GM19452 (cell line): Measurements from ENCODE around the gene CYP4Z1.
"Not testable (repeated sequence)": the region's sequence is repeated elsewhere in the genome, so short reads cannot be mapped to it uniquely, and the experiment has no call there.

Experiments used
- ATAC-seq: cut with Tn5 transposase; IDR thresholded peaks from one replicate; pipeline ENCODE4 v1.9.1; 2021; ENCODE audit not compliant: unreplicated experiment

CYP4Z1 gene, protein sequence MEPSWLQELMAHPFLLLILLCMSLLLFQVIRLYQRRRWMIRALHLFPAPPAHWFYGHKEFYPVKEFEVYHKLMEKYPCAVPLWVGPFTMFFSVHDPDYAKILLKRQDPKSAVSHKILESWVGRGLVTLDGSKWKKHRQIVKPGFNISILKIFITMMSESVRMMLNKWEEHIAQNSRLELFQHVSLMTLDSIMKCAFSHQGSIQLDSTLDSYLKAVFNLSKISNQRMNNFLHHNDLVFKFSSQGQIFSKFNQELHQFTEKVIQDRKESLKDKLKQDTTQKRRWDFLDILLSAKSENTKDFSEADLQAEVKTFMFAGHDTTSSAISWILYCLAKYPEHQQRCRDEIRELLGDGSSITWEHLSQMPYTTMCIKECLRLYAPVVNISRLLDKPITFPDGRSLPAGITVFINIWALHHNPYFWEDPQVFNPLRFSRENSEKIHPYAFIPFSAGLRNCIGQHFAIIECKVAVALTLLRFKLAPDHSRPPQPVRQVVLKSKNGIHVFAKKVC

DNA sequence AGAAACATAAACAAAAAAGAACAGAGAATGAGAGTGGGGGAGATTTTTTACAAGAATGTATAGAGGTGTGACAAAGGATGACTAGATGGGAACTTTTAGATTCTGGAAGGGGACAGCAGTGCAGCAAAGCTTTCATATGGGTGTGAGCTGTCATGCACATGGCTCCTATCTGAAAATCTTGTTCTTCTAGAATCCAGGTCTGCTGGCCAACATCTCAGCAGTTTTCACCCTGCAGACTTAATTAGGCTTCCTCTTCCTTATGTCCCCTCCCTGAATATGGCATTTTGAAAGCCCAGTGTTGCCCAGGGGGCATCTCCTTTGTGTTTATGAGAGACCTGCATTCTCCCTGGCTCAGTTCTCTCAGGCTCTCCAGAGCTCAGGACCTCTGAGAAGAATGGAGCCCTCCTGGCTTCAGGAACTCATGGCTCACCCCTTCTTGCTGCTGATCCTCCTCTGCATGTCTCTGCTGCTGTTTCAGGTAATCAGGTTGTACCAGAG is at the start of gene CYP4Z1:
Gene CYP4Z1, plus strand, starts transcription at position 135 of the 498 bp plus-strand sequence. Its CDS starts 260 bp downstream, at position 395.
- ATAC-seq, result no peak

GRCh38 chr1:47021070-47021469 is 46.0 kb upstream of the CYP4Z1 start:
- ATAC-seq, result no peak

GRCh38 chr1:47023268-47024140 is 43.5 kb upstream of the CYP4Z1 start, which contains the start of gene CYP4X1:
TSS of gene CYP4X1 (plus strand) at chr1:47023669. CDS start at chr1:47023818, 149 bp downstream.
- no peak for ATAC-seq

DNA sequence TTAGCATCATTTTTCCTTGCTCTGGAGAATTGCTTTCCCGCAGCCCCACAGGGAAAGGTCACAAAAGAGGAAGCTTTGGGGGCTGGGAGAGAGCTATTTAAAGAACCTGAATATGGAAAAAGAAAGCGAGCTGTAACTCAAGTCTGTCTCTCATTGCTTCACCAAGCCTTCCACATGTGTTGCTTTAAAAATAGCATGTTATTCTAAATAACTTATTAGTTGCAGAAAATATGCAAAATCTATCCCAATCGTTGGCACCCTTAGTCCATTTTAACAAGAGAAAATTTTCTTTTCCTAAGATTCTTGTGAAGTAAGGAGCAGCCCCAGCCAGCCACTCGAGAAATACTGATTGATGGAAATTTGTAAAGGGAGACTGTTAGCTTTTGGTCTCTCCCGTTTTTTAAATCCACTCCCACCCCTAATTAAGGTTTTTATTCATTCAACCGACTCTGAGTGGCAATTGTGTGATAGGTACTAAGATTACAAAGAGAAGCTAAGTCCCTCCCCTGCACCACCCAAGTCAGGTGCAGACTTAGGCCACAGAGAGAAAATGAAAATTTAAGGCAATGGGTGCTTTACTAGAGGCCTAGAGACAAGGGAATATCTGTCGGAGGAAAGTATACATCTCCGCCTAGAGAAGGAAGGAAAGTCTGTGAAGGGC is 42.8 kb upstream of the CYP4Z1 start:
- ATAC-seq, result no peak

GRCh38 chr1:47030170-47030805 is 36.7 kb upstream of the CYP4Z1 start:
- no peak for ATAC-seq

DNA sequence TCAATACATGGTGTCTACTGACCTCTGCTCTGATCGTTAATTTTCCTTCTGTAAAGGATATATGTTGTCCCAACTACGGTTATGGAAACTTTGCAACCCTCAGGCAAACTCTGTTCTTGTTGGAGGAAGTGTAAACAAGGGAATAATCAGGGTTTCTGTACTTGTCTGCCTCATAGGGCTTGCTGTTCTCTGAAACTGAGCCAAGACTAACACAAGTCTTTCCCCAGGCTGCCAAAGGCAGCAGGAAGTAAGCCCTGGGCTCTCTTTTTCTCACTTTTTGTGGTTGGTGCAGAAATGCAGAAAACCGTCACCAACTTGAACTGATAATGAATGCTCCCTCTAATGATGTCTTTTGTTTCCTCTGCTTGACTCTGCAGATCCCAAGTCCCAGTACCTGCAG is 36.0 kb upstream of the CYP4Z1 start:
- ATAC-seq, result no peak

- ATAC-seq, result no peak
Observed at GRCh38 chr1:47031585-47031984, 35.4 kb upstream of the CYP4Z1 start.

DNA sequence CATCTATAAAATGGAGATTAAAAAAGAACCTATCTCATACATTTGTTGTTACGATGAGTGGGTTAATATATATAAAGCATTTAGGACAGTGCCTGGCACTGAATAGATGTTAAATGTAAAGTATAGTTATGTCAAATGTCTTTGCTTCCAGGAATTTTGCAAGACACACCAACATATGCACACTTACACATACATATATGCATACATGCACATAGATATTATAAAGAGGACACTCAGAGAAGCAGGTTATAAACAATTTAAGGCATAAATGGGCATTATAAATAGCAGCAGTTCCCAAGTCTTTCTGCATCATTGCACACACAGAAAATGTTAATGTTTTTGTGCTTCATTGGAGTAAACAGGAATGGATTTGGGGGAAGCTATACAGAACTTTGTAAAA is 30.3 kb upstream of the CYP4Z1 start:
- no peak for ATAC-seq

DNA sequence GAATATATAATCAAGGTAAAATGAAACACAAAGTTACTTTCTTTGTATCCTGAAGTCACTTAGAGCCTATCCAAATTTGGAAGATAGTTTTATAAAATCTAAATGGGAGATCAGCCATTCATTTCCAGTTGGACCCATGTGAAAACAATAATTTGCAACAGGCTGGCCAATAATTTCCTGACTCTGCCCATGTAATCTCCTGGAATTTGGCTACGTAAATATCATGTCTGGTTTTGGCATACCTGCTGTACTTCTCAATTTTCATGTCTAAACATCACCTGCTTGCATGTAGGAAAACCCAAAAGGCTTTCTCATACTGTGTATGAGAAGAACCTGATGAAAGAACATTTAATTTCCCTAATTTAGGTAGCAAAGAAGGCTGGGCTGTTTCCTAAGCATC is 7.7 kb upstream of the CYP4Z1 start:
- no peak for ATAC-seq

GRCh38 chr1:47069080-47069479 is 2.0 kb downstream of the CYP4Z1 start:
- ATAC-seq, result not testable (repeated sequence)

- ATAC-seq, result not testable (repeated sequence)
Observed at GRCh38 chr1:47069509-47069908, 2.5 kb downstream of the CYP4Z1 start.

GRCh38 chr1:47089356-47089755 is 22.3 kb downstream of the CYP4Z1 start:
- not testable (repeated sequence) for ATAC-seq

DNA sequence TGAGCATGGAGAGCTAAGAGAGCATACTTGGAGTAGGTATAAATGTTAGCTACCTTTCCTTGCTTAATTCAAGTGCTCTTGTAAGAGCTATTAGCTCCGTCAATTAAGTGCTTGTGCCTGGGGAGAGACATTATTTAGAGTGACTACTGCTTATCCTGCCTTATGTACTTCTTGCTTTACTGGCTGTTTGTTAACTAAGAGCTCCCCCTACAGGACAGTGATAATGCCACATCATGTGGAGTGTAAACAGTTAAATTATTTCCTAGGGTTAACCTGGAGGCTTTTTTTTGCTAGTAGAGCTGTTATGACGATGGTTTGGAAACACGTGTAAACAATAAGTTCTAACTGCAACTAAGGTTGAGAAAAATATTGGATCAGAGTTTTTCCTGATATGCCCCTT is 24.4 kb downstream of the CYP4Z1 start:
- ATAC-seq, result not testable (repeated sequence)

DNA sequence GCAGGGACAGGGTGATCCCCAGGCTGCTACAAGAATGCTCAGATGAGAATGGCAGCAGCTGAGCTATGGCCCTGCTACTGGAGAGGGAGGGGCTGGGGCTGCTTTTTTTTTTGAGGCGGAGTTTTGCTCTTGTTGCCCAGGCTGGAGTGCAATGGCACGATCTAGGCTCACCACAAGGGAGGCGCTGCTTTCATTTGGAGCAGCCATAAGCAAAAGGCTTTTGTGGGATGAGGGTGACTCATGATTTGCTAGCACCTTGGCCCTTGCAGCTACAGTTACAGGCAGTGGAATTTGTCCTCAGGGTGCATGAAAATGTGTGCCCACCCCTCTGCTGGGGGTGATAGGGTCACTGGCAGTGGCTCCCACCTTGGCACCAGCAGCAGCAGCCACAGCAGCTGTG is 37.8 kb downstream of the CYP4Z1 start:
- ATAC-seq, result no peak

DNA sequence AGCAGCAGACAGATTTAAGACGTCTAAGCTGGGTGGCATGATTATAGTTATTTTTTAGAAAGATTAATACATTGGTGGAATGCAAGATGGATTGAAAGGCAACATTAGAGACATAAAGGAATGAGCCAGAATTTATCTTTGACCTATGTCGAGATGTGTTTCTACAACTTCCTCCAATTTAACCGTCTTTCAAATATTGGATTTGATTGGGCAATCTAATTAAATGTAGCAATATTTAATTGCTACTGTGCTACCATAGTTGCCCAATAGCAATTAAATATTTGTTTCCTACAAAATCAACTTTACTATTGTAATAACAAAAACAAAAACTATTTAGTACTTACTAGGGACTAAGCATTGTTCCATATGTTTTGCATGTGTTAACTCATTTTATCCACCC is 39.8 kb downstream of the CYP4Z1 start:
- ATAC-seq, result no peak

- ATAC-seq, result not testable (repeated sequence)
Observed at GRCh38 chr1:47107851-47108574, 41.0 kb downstream of the CYP4Z1 start.

DNA sequence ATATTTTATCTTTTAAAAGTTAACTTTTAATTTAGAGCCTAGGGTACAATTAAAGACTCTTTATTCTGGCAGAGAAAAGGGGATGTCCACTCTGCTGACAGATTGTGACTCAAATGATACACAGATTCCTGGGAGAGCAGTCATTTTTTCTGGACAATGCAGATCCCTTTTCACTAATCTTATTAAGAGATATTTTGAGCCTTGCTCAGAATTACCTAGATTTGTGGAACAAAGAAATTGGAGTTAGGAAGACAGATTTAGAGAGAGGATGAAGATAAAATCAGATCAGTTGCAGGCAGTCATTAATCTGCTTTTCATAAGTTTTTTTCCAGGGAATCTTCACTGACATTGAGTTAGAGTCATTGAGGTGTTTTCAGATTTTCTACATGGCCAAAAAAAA is 42.5 kb downstream of the CYP4Z1 start:
- not testable (repeated sequence) for ATAC-seq

DNA sequence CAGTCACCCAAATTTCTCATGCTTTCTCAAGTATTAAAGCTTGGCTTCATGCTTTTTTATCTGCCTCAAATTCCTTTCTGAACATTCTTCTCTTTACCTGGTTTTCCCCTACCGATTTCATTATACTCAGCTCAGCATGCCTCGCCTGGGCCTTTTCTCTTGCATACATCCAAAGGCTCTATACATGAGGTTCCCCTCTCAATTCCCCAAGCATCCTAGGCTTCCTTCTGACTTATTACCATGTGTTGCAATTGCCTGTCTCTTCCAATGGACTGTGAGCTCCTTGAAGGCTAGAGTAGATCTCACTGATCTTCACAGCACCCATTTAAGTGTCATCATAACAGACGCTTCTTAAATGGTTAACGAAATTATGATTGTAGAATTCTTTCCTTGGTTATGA is 46.1 kb downstream of the CYP4Z1 start:
- no peak for ATAC-seq

DNA sequence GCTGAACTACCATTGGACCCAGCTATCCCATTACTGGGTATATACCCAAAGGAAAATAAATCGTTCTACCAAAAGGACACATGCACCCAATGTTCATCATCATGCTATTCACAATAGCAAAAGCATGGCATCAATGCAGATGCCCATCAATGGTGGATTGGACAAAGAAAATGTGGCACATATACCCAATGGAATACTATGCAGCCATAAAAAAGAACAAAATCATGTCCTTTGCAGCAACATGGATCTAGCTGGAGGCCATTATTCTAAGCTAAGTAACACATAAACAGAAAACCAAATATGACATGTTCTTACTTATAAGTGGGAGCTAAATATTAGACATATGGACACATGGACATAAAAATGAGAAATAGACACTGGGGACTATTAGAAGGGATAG is 54.0 kb downstream of the CYP4Z1 start:
- not testable (repeated sequence) for ATAC-seq

DNA sequence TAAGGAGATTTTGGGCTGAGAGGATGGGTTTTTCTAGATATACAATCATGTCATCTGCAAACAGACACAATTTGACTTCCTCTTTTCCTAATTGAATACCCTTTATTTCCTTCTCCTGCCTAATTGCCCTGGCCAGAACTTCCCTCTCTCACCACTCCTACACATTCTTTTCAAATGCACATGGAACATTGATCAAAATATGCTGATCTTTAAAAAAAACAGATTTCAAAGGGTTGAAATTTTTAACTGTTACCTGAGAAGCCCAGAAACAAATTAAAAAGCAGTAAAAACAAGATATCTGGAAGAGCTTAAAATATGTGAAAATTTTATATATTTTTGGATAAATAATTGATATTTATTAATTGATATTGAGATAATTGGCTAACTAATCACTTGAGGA is 57.8 kb downstream of the CYP4Z1 start:
- not testable (repeated sequence) for ATAC-seq
